Jurkat, Clone E6-1 (cell line): ENCODE data around the gene B4GALT6.

Source experiments
- DNase-seq: peaks from one replicate; pipeline ENCODE4 v3.0.0-alpha.2; 2011; ENCODE audit warnings: low read depth, low spot score
- H3K4me3 ChIP-seq: 2 replicates; pipeline ENCODE4 v1.5.1; 2011; ENCODE audit warnings: mild to moderate bottlenecking, low read length, control low read depth, moderate library complexity

Gene B4GALT6

GRCh38 chr18:31671951-31672350 is 12.4 kb downstream of the B4GALT6 start:
- no peak for DNase-seq
- no peak overlapping the region for H3K4me3 ChIP-seq

- no peak overlapping the region for H3K4me3 ChIP-seq
- DNase-seq, result no peak
Measured at GRCh38 chr18:31669541-31669940, 14.8 kb downstream of the B4GALT6 start.

- DNase-seq, result no peak
- no peak overlapping the region for H3K4me3 ChIP-seq
Measured at GRCh38 chr18:31667185-31667584, 17.2 kb downstream of the B4GALT6 start.

GRCh38 chr18:31666055-31666454 is 18.3 kb downstream of the B4GALT6 start:
- no peak for DNase-seq
- no peak overlapping the region for H3K4me3 ChIP-seq

GRCh38 chr18:31664101-31664500 is 20.3 kb downstream of the B4GALT6 start:
- no peak overlapping the region for H3K4me3 ChIP-seq
- no peak for DNase-seq

GRCh38 chr18:31661965-31662364 is 22.4 kb downstream of the B4GALT6 start:
- DNase-seq, result no peak
- H3K4me3 ChIP-seq, result no peak overlapping the region

- DNase-seq, result no peak
- H3K4me3 ChIP-seq, result no peak overlapping the region
Measured at GRCh38 chr18:31660763-31661162, 23.6 kb downstream of the B4GALT6 start.

- no peak overlapping the region for H3K4me3 ChIP-seq
- no peak for DNase-seq
Measured at GRCh38 chr18:31659576-31660177, 24.7 kb downstream of the B4GALT6 start.

GRCh38 chr18:31658670-31659575 is 25.5 kb downstream of the B4GALT6 start:
- H3K4me3 ChIP-seq, result no peak overlapping the region
- DNase-seq, result no peak

GRCh38 chr18:31657823-31658669 is 26.3 kb downstream of the B4GALT6 start:
- H3K4me3 ChIP-seq, result no peak overlapping the region
- no peak for DNase-seq

GRCh38 chr18:31656754-31657153 is 27.6 kb downstream of the B4GALT6 start:
- no peak for DNase-seq
- H3K4me3 ChIP-seq, result no peak overlapping the region

GRCh38 chr18:31655354-31655753 is 29.0 kb downstream of the B4GALT6 start:
- no peak overlapping the region for H3K4me3 ChIP-seq
- no peak for DNase-seq

GRCh38 chr18:31652877-31653276 is 31.5 kb downstream of the B4GALT6 start:
- no peak overlapping the region for H3K4me3 ChIP-seq
- no peak for DNase-seq

- H3K4me3 ChIP-seq, result no peak overlapping the region
- no peak for DNase-seq
Measured at GRCh38 chr18:31652357-31652756, 32.0 kb downstream of the B4GALT6 start.

- DNase-seq, result no peak
- no peak overlapping the region for H3K4me3 ChIP-seq
Measured at GRCh38 chr18:31651369-31651768, 33.0 kb downstream of the B4GALT6 start.

- DNase-seq, result no peak
- H3K4me3 ChIP-seq, result no peak overlapping the region
Measured at GRCh38 chr18:31649978-31650719, 34.2 kb downstream of the B4GALT6 start.

GRCh38 chr18:31649449-31649848 is 34.9 kb downstream of the B4GALT6 start:
- H3K4me3 ChIP-seq, result no peak overlapping the region
- DNase-seq, result no peak

GRCh38 chr18:31648966-31649429 is 35.4 kb downstream of the B4GALT6 start:
- no peak for DNase-seq
- H3K4me3 ChIP-seq, result no peak overlapping the region

- no peak overlapping the region for H3K4me3 ChIP-seq
- DNase-seq, result no peak
Measured at GRCh38 chr18:31648458-31648857, 35.9 kb downstream of the B4GALT6 start.
